Left lobe of liver (tissue), 2 donors: Measurements from ENCODE around the gene EHBP1L1. TPM values are rescaled to one million over a fixed set of nuclear protein-coding genes. Genes with fewer than 3 reads are reported as not detected.

Experiments used
- ATAC-seq: fragments of 200-7000 bp; cut with Tn5 transposase; one replicate; pipeline ENCODE4 v1.9.1; 2020; ENCODE audit warnings: mild to moderate bottlenecking, moderate library complexity
- DNase-seq: peaks from one replicate; pipeline ENCODE4 v3.0.0-alpha.2; 2020; ENCODE audit warnings: low spot score
- total RNA-seq: library from RNA; stranded (reverse); gene quantifications from one replicate; pipeline ENCODE4 v1.2.1, GENCODE V29; 2021
- donor health status: DM: no; HTN: no; CAD: no; lungs with moderate emphysema.
- donor health status: DM: no; HTN: yes; CAD: no.

EHBP1L1 gene
- total RNA-seq, 1 donor from 2014 or later = 13.5 TPM

- ATAC-seq (peak; percentile 21), DNase-seq (peak; percentile 63)
Observed at GRCh38 chr11:65576867-65577755, 1.3 kb downstream of the EHBP1L1 start.

GRCh38 chr11:65577756-65578109 lies 1.9 kb downstream of the EHBP1L1 start:
- DNase-seq (peak; percentile 45), ATAC-seq (no peak)

GRCh38 chr11:65578134-65578533 lies 2.3 kb downstream of the EHBP1L1 start:
- DNase-seq = no peak
- no peak for ATAC-seq

GRCh38 chr11:65578667-65579066 lies 2.8 kb downstream of the EHBP1L1 start:
- DNase-seq = no peak
- ATAC-seq = no peak

GRCh38 chr11:65579291-65579690 lies 3.4 kb downstream of the EHBP1L1 start:
- DNase-seq = no peak
- no peak for ATAC-seq

GRCh38 chr11:65580031-65580692 lies 4.3 kb downstream of the EHBP1L1 start:
- DNase-seq (no peak), ATAC-seq (no peak)

GRCh38 chr11:65580756-65581155 lies 4.9 kb downstream of the EHBP1L1 start:
- ATAC-seq = no peak
- DNase-seq = no peak

GRCh38 chr11:65581928-65582327 lies 6.1 kb downstream of the EHBP1L1 start:
- no peak for DNase-seq
- no peak for ATAC-seq

- no peak for DNase-seq
- no peak for ATAC-seq
Observed at GRCh38 chr11:65583589-65583988, 7.7 kb downstream of the EHBP1L1 start.

GRCh38 chr11:65584106-65584505 lies 8.3 kb downstream of the EHBP1L1 start:
- no peak for ATAC-seq
- no peak for DNase-seq

GRCh38 chr11:65584723-65585171 lies 8.9 kb downstream of the EHBP1L1 start:
- ATAC-seq (no peak), DNase-seq (no peak)

GRCh38 chr11:65585396-65586246 lies 9.8 kb downstream of the EHBP1L1 start:
- ATAC-seq (no peak), DNase-seq (no peak)

GRCh38 chr11:65586247-65586630 lies 10.4 kb downstream of the EHBP1L1 start:
- DNase-seq (no peak), ATAC-seq (no peak)

GRCh38 chr11:65586676-65587075 lies 10.8 kb downstream of the EHBP1L1 start:
- DNase-seq (no peak), ATAC-seq (no peak)

GRCh38 chr11:65588199-65589054 lies 12.6 kb downstream of the EHBP1L1 start:
- ATAC-seq = peak; percentile 57
- peak; percentile 52 for DNase-seq

GRCh38 chr11:65589444-65590239 lies 13.8 kb downstream of the EHBP1L1 start:
- DNase-seq = no peak
- no peak for ATAC-seq

- no peak for DNase-seq
Observed at GRCh38 chr11:65590240-65590738, 14.4 kb downstream of the EHBP1L1 start.

GRCh38 chr11:65591939-65592857 lies 16.3 kb downstream of the EHBP1L1 start:
- DNase-seq (no peak), ATAC-seq (peak; percentile 50)

More at GRCh38 chr11:65590240-65590738, 14.4 kb downstream of the EHBP1L1 start:
- no peak for ATAC-seq
